HG03097 (cell line): ENCODE data around the gene RTP3.

Source experiments
- ATAC-seq: cut with Tn5 transposase; IDR thresholded peaks from one replicate; pipeline ENCODE4 v1.9.1; 2021; ENCODE audit not compliant: unreplicated experiment, low FRiP score

Gene RTP3

GRCh38 chr3:46497556-46498265 lies at the start of gene RTP3:
Gene RTP3, plus strand, starts transcription at chr3:46497976. Its CDS starts 87 bp downstream, at chr3:46498063.
- ATAC-seq: no peak

- no peak for ATAC-seq
Measured at GRCh38 chr3:46448721-46449120, 49.1 kb upstream of the RTP3 start.

- no peak for ATAC-seq
Measured at GRCh38 chr3:46449755-46450552, 47.8 kb upstream of the RTP3 start.

GRCh38 chr3:46453526-46454208 lies 44.1 kb upstream of the RTP3 start:
- ATAC-seq: no peak

GRCh38 chr3:46454209-46454595 lies 43.6 kb upstream of the RTP3 start:
- no peak for ATAC-seq

- ATAC-seq: no peak
Measured at GRCh38 chr3:46454606-46455005, 43.2 kb upstream of the RTP3 start.

- ATAC-seq: no peak
Measured at GRCh38 chr3:46455231-46456115, 42.3 kb upstream of the RTP3 start.

GRCh38 chr3:46456118-46456517 lies 41.7 kb upstream of the RTP3 start:
- no peak for ATAC-seq

- no peak for ATAC-seq
Measured at GRCh38 chr3:46460051-46460450, 37.7 kb upstream of the RTP3 start.

- ATAC-seq: no peak
Measured at GRCh38 chr3:46462111-46462510, 35.7 kb upstream of the RTP3 start.

- no peak for ATAC-seq
Measured at GRCh38 chr3:46462511-46462910, 35.3 kb upstream of the RTP3 start.

GRCh38 chr3:46463120-46463867 lies 34.5 kb upstream of the RTP3 start:
- no peak for ATAC-seq

- ATAC-seq: no peak
Measured at GRCh38 chr3:46463868-46464241, 33.9 kb upstream of the RTP3 start.

- ATAC-seq: no peak
Measured at GRCh38 chr3:46464326-46465195, 33.2 kb upstream of the RTP3 start, which contains the start of gene LTF. Gene LTF, minus strand, starts transcription at chr3:46464905. Its CDS starts 38 bp downstream, at chr3:46464867.

GRCh38 chr3:46465196-46465520 lies 32.6 kb upstream of the RTP3 start:
- no peak for ATAC-seq

GRCh38 chr3:46466273-46466672 lies 31.5 kb upstream of the RTP3 start:
- ATAC-seq: no peak

- ATAC-seq: no peak
Measured at GRCh38 chr3:46466871-46467403, 30.8 kb upstream of the RTP3 start.

GRCh38 chr3:46467562-46467961 lies 30.2 kb upstream of the RTP3 start:
- no peak for ATAC-seq
